ENCODE measurements around the gene VAPB. TPM values are rescaled to one million over a fixed set of nuclear protein-coding genes. Genes with fewer than 3 reads are reported as not detected.

The VAPB gene
- total and polyA plus RNA-seq, 10 donors, result 11.2 to 32.5 (median 23.3) TPM

DNA sequence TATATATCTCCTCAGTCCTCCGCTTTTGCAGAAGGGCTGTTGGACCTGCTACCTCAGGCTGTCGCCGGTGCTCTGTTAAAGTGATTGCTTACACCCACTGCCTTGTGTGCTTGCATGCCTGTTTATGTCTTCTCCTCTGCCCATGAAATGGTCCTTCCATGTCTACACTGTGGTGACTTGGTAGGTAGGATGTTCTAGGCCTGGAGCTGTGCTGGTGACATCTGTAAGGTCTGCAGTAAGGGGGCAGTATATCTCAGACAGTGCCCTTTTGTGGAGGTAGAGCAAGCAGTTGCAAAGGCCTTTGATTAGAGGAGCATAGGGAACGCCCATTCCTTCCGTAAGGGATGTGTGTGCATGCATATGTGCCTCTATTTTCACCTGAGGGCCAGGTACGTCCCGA is 40.3 kb downstream of the VAPB start:
- Histone ChIP-seq H3K4me3 (no peak overlapping the region), H3K27me3 (replicated peaks in 1 of 7) (no peaks in the 10 kb centered on the region), H3K36me3 (peaks cover 0 to 77% (median 0%) of the 10 kb centered on the region in 6 donors), H3K27ac (no peak overlapping the region), H3K4me1 (peaks cover 5 to 45% (median 11%) of the 10 kb centered on the region in 6 donors), H3K9me3 (no peaks in the 10 kb centered on the region)
- intact Hi-C loops (cut with DNase I; ENCODE audit: low total_unique reads), result no loop called here
- DNase-seq, result no peak
- TF ChIP-seq POLR2AphosphoS5 (IDR thresholded peaks at IDR 0.05), result no peak
- no peak for TF ChIP-seq POLR2A (IDR thresholded peaks at IDR 0.05)
- 89 to 97% (median 94%) methylated on average over 7 of the region's 7 CpGs for WGBS, 5 donors

DNA sequence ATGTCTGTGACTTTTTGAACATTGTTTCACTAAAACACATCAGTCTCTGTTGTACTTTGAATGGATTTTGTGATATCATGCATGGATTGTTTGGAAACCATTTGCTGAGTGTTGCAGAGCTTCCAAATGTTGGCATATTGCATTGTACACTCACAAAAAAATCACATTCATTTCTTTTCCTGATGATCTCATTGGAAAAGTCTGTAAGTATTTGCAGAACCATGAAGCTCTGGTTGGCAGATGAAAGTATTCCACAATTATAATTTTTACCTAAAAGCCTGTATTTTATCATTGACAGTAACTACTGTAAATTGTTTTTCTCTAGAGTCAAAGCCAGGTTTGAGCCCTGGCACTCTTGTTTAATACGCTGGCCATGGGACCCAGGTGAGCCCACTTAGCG is 42.1 kb downstream of the VAPB start:
- H3K4me3 ChIP-seq, result no peak overlapping the region
- intact Hi-C loops (cut with DNase I; ENCODE audit: low total_unique reads), result no loop called here
- DNase-seq, result no peak
- H3K9me3 ChIP-seq, result no peaks in the 10 kb centered on the region
- peaks cover 0 to 77% (median 0%) of the 10 kb centered on the region in 6 donors for H3K36me3 ChIP-seq
- H3K27ac ChIP-seq, result no peak overlapping the region
- peaks cover 5 to 42% (median 11%) of the 10 kb centered on the region in 6 donors for H3K4me1 ChIP-seq
- no peaks in the 10 kb centered on the region for H3K27me3 ChIP-seq (replicated peaks in 1 of 7)
- WGBS, 5 donors, result 95 to 100% (median 98%) methylated on average over 2 of the region's 2 CpGs
- TF ChIP-seq POLR2AphosphoS5 (IDR thresholded peaks at IDR 0.05) (no peak), POLR2A (IDR thresholded peaks at IDR 0.05) (no peak)
- TF ChIP-seq, protein P1, sequence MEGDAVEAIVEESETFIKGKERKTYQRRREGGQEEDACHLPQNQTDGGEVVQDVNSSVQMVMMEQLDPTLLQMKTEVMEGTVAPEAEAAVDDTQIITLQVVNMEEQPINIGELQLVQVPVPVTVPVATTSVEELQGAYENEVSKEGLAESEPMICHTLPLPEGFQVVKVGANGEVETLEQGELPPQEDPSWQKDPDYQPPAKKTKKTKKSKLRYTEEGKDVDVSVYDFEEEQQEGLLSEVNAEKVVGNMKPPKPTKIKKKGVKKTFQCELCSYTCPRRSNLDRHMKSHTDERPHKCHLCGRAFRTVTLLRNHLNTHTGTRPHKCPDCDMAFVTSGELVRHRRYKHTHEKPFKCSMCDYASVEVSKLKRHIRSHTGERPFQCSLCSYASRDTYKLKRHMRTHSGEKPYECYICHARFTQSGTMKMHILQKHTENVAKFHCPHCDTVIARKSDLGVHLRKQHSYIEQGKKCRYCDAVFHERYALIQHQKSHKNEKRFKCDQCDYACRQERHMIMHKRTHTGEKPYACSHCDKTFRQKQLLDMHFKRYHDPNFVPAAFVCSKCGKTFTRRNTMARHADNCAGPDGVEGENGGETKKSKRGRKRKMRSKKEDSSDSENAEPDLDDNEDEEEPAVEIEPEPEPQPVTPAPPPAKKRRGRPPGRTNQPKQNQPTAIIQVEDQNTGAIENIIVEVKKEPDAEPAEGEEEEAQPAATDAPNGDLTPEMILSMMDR (IDR thresholded peaks at IDR 0.05 in 8 of 11, conservative IDR thresholded peaks at IDR 0.05 in 3 of 11), result no peak

DNA sequence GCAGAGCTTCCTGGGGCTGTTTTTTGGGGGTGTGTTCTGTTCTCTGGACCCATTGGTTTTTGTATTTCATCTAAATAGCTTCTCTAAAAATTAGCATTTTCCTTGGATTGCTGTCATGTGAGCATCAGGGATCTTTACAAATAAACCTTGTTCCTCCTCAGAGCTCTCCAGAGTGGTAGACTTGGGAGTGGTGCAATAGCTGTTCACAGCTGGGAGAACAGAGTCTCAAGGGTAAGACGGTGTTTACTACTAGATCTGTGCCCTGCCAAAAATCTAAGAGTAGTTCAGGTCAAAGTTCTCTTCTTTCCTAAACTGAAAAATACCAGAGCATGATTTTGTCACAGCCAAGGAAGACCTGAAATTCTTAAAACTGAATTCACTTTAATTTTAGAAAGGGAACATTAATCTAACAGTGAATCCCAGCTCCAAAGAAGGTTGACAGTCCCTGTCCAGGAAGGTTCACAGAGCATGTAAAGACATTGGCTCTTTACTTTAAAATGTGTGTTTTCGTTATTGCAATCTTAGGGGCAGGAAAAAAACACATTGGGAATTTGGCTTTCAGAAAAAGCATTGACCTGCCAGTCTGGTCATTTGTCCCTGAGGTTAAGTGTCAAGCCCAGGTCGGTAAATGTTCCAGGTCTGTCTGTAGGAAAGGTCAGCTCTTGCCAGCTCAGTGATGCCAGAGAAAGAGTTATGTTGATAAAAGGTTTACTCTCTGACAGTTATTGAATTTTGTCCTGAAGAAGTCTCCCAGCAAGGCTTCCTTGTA is 43.3 kb downstream of the VAPB start:
- H3K27ac ChIP-seq, result peak overlapping the region in 1 of 8 donors; percentile 42
- intact Hi-C loops (cut with DNase I; ENCODE audit: low total_unique reads), result no loop called here

DNA sequence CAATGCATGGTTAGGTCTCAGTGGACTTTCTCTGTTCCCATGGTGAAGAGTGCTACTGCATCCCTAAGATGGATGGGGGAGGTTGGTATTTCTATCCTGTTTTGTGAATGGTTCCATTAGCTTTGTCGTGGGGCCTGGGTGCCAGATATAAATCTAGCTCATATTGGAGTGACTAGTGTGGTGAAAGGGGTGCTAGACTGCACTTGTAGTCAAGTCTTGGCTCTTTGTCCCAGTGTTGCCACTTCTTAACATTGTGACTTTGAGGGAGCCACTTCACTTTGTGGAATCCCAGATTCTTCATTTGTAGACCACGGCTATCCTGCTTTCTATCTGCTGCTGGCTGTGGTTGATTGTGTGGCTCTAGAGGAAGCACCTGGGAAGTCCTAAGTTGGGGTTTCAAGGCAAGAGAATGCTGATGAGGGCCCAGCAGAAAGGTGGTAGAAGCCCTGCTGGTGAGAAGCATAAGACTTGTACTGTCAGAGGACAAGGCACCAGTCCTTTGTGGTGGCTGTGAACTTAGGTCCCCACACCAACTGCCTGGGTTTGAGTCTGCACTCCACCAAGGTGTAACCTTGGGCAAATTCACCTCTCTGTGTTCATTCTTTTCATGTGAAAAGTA is 44.1 kb downstream of the VAPB start:
- peak overlapping the region in 2 of 8 donors; percentile 36 to 42 for H3K27ac ChIP-seq
- WGBS, 5 donors, result 62 to 75% (median 66%) methylated on average over 2 of the region's 2 CpGs
- no peaks in the 10 kb centered on the region for H3K9me3 ChIP-seq
- H3K4me3 ChIP-seq, result no peak overlapping the region
- H3K4me1 ChIP-seq, result peaks cover 5 to 52% (median 11%) of the 10 kb centered on the region in 6 donors
- TF ChIP-seq, protein P1 (IDR thresholded peaks at IDR 0.05 in 8 of 11, conservative IDR thresholded peaks at IDR 0.05 in 3 of 11), result no peak
- TF ChIP-seq POLR2AphosphoS5 (IDR thresholded peaks at IDR 0.05) (no peak), POLR2A (IDR thresholded peaks at IDR 0.05) (no peak)
- DNase-seq, result no peak
- no peaks in the 10 kb centered on the region for H3K27me3 ChIP-seq (replicated peaks in 1 of 7)
- H3K36me3 ChIP-seq, result peaks cover 0 to 79% (median 0%) of the 10 kb centered on the region in 6 donors
- intact Hi-C loops (cut with DNase I; ENCODE audit: low total_unique reads), result no loop called here

More for the DNA sequence above, 43.3 kb downstream of the VAPB start:
- peaks cover 5 to 44% (median 11%) of the 10 kb centered on the region in 6 donors for H3K4me1 ChIP-seq
- no peak overlapping the region for H3K4me3 ChIP-seq
- no peaks in the 10 kb centered on the region for H3K9me3 ChIP-seq
- peaks cover 0 to 74% (median 0%) of the 10 kb centered on the region in 6 donors for H3K36me3 ChIP-seq
- 57 to 86% (median 67%) methylated on average over 3 of the region's 3 CpGs for WGBS, 5 donors
- no peak for DNase-seq
- H3K27me3 ChIP-seq (replicated peaks in 1 of 7), result no peaks in the 10 kb centered on the region
- TF ChIP-seq POLR2AphosphoS5 (IDR thresholded peaks at IDR 0.05) (no peak), POLR2A (IDR thresholded peaks at IDR 0.05) (no peak)
- TF ChIP-seq, protein P1 (IDR thresholded peaks at IDR 0.05 in 8 of 11, conservative IDR thresholded peaks at IDR 0.05 in 3 of 11), result no peak
